Measurements from ENCODE around the gene NPHP1.
A peak's percentile ranks its signal among the peaks of the same experiment; 100 is the strongest.
"Not testable (repeated sequence)": the region's sequence is repeated elsewhere in the genome, so short reads cannot be mapped to it uniquely, and the experiment has no call there.

Gene NPHP1

GRCh38 chr2:110204408-110205385 lies at the start of gene NPHP1:
TSS of gene NPHP1 (minus strand) at chr2:110205013. CDS start at chr2:110204968, 45 bp downstream.
- peak; percentile 80 for DNase-seq

GRCh38 chr2:110248081-110248795 lies 43.4 kb upstream of the NPHP1 start:
- DNase-seq = not testable (repeated sequence)

GRCh38 chr2:110245488-110246435 lies 40.9 kb upstream of the NPHP1 start:
- DNase-seq = not testable (repeated sequence)

GRCh38 chr2:110243283-110243682 lies 38.5 kb upstream of the NPHP1 start:
- DNase-seq = not testable (repeated sequence)

DNA sequence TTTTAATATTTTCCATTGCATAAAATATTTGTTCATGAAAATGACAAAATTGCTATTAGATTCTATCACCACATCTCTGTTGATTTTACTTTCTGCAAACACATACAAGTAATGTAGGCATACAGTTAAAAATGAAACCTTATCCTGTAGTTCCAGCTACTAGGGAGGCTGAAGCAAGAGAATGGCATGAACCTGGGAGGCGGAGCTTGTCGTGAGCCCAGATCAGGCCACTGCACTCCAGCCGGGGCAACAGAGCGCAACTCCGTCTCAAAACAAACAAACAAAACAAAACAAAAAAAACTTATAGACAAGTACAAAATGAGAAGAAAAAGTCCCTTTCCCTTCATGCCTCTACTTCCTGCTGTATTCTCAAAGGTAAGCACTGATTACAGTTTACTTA lies 29.7 kb upstream of the NPHP1 start:
- not testable (repeated sequence) for DNase-seq

DNA sequence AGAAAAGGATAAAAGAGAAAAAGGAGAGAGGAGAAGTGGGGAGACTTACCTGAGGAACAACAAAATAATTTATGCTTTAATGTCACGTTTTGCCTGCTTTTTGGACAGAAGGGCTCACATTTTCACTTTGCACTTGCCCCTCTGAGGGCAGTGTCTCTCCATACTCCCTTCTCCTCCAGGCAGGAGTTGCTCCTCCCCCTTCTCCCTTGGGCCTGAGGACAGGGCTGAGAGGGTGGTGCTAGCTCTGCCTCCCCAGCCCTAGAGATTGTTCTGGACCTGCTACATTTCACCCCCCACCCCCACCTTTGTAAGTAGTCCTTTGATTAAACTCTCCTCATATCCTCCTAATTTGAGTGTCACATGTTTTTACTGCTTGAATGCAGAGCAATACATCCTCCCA lies 25.1 kb upstream of the NPHP1 start:
- not testable (repeated sequence) for DNase-seq

DNA sequence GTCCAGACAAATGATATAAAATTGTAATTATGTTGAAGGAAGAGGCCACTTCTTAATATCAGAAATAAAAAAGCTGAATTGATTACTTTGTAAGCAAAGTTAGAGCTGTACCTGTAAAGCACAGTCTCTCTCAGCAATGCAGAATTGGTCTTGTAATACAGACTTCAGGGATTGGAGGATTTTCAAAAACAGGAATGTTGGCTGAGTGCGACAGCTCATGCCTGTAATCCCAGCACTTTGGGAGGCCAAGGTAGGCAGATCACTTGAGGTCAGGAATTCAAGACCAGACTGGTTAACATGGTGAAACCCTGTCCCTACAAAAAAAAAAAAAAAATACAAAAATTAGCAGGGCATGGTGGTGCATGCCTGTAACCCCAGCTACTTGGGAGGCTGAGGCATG lies 17.8 kb upstream of the NPHP1 start:
- not testable (repeated sequence) for DNase-seq

DNA sequence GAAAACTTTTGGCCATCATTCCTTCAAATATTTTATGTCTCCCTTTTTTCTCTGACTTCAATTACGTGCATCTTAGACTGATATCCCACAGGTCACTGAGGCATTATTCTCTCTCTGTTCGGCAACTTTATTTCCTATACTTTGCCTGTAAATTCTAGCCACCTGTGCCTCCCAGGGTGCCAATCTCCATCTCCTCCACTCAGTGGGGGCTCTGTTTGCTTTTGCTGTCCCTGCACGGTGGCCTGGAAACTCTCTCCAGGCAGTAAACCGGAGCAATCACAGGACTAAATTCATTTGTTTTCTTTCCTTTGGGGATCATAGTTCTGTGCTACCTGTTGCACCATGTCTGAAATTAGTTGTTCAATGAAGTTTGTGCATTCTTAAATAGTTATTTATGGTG lies 17.1 kb upstream of the NPHP1 start:
- DNase-seq = no peak

GRCh38 chr2:110220190-110220564 lies 15.4 kb upstream of the NPHP1 start:
- no peak for DNase-seq

DNA sequence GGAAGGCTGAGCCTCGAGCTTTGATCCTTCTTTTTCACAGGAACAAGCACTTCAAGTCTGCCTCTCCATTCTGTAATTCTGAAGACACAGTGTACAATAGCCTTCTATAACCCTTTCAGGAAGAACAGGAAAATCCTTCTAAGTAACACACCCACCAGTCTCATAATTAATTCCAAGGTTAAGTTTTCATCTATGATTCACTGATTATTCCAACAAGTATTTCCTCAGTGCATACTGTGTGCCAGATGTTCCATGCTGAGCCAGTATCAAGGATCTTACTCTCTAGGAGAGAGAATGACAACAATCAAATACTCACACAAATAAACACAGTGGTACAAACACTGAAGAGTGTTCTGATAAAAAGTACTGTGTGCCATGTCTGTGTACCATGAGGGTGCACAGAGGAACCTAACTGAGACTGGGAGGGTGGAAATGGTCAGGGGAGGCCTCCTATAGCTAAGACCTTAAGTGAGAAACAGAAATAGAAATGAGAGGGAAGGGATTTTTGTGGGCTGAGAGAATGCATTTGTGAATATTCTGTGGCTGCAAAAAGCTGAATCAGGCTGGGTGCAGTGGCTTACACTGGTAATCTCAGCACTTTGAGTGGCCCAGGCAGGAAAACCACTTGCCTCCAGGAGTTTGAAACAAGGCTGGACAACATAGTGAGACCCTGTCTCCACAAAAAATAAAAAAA lies 14.8 kb upstream of the NPHP1 start:
- no peak for DNase-seq

GRCh38 chr2:110218889-110219288 lies 14.1 kb upstream of the NPHP1 start:
- not testable (repeated sequence) for DNase-seq

DNA sequence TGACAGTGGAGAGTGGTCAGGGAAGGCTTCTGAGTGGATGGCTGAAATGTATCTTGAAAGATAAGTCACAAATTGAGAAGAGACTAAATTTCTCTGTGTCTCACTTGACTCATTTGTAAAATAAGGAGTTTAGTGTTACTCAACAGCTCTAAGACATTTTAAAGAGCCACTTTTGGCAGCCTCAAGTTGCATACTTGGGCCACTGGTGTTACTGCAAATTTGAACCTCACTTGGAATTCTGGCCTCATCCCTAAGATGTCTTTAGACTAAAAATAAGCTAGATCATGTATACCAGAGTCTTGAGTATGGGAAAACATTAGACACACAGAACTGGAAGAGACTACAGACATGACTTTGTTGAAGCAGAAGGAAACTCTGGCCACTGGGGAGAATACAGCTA lies 12.0 kb upstream of the NPHP1 start:
- DNase-seq = no peak

- DNase-seq = no peak
Measured at GRCh38 chr2:110216199-110216598, 11.4 kb upstream of the NPHP1 start.

- DNase-seq = no peak
Measured at GRCh38 chr2:110215566-110216158, 10.8 kb upstream of the NPHP1 start.

DNA sequence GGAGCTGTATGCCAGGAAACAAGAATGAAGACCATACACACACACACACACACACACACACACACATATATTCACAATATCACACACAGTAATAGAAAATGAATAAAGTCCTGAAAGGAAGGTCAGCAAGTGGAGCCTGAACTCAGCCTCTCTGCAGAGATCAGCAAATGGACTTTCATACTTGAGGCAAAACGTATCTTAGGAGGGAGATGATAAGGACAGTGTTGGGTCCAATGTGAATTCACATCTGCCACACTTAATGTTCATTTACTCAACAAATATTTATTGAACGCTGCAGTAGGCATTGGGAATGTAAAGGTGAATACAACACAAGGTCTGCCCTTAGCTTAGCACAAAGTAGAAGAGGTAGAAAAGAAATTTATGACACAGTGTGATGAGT lies 10.3 kb upstream of the NPHP1 start:
- DNase-seq = no peak

DNA sequence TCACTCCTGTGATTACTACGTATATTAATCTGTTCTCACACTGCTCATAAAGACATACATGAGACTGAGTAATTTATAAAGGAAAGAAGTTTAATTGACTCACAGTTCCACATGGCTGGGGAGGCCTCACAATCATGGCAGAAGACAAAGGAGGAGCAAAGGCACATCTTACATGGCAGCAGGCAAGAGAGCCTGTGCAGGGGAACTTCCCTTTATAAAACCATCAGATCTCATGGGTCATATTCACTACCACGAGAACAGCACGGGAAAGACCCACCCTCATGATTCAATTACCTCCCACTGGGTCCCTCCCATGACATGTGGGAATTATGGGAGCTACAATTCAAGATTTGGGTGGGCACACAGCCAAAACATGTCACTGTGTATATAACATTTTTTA lies 8.7 kb upstream of the NPHP1 start:
- DNase-seq = not testable (repeated sequence)

GRCh38 chr2:110211938-110212858 lies 7.4 kb upstream of the NPHP1 start, which contains the start of gene MTLN:
TSS of gene MTLN (minus strand) at chr2:110212547. CDS start at chr2:110212525, 22 bp downstream.
- peak; percentile 77 for DNase-seq

GRCh38 chr2:110205660-110206455 lies 1.0 kb upstream of the NPHP1 start:
- no peak for DNase-seq

GRCh38 chr2:110198016-110198415 lies 6.8 kb downstream of the NPHP1 start:
- no peak for DNase-seq

DNA sequence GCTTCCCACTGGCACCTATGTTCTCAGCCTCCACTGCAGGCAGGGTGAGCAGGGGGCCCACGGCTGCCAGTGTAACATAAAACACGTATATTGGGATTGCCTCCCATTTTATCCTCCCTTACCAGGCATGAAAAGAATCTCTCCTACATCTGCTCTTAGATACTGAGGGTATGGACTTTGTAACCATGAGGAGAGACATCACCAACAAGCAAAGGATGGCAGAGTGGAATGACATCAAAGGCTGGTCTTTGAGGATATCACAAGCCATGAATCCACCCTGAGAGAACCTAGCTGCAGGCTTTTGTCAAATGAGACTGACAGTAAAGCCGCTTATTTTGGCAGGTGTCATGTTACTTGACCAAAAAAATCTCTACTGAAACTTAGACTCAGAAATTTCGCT lies 7.4 kb downstream of the NPHP1 start:
- DNase-seq = no peak
